ENCODE data around the gene DIO1. TPM values are rescaled to one million over a fixed set of nuclear protein-coding genes. Genes with fewer than 3 reads are reported as not detected.

DIO1 gene
- total RNA-seq, 1 donor from 2014 or later = 1.3 TPM

DNA sequence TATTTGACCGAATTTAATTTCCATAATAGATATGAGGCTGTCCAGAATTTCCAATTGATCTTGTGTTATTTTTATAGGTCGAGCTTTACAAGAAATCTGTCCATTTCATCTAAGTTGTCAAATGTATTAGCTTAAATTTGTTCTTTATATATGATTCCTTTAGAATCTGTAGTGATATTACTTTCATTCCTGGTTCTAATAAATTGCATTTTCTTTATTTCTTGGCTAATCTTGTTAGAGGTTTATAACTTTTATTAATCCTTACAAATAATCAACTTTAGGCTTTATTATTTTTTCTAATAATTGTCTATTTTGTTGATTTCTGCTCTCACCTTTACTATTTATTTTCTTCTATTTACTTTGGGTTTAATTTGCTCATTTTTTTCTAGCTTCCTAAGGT lies 37.5 kb downstream of the DIO1 start:
- H3K4me1 Mint-ChIP-seq (ENCODE audit: low read depth) = no peaks in the 10 kb centered on the region
- TF ChIP-seq, protein P1, sequence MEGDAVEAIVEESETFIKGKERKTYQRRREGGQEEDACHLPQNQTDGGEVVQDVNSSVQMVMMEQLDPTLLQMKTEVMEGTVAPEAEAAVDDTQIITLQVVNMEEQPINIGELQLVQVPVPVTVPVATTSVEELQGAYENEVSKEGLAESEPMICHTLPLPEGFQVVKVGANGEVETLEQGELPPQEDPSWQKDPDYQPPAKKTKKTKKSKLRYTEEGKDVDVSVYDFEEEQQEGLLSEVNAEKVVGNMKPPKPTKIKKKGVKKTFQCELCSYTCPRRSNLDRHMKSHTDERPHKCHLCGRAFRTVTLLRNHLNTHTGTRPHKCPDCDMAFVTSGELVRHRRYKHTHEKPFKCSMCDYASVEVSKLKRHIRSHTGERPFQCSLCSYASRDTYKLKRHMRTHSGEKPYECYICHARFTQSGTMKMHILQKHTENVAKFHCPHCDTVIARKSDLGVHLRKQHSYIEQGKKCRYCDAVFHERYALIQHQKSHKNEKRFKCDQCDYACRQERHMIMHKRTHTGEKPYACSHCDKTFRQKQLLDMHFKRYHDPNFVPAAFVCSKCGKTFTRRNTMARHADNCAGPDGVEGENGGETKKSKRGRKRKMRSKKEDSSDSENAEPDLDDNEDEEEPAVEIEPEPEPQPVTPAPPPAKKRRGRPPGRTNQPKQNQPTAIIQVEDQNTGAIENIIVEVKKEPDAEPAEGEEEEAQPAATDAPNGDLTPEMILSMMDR (IDR thresholded peaks at IDR 0.05; ENCODE audit: unreplicated experiment) = no peak
- no peak for DNase-seq (ENCODE audit: low spot score, unreplicated experiment)
- peaks cover 32% of the 10 kb centered on the region for H3K36me3 Mint-ChIP-seq (ENCODE audit: insufficient read depth)
- no peak overlapping the region for H3K4me3 Mint-ChIP-seq (ENCODE audit: low read depth)
- no peaks in the 10 kb centered on the region for H3K27me3 Mint-ChIP-seq
- H3K9me3 Mint-ChIP-seq (ENCODE audit: low read depth) = peaks cover 3% of the 10 kb centered on the region
- no peak overlapping the region for H3K27ac Mint-ChIP-seq

DNA sequence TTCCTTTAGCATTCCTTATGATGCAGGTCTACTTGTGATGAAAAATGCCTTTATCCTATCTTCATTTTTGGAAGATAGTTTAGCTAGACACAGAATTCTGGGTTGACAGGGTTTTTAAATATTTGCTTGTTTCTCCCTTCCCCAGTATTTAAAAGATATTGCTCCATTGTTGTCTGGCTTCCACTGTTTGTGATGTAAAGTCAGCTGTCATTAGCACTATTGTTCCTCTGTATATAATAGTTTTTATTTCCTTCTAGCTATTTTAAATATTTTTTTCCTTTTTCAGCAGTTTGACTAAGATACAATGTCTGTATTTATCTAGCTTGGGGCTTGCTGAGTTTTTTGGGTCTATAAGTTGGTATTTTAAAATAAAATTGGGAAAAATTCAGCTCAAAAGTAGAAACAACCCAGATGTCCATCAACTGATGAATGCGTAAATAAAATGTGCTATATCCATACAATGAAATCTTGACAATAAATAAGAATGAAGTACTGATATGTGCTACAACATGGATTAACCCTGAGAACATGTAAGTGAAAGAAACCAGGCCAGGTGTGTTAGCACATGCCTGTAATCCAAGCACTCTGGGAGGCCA lies 40.3 kb downstream of the DIO1 start:
- H3K36me3 Mint-ChIP-seq (ENCODE audit: insufficient read depth) = peaks cover 39% of the 10 kb centered on the region
- no peak for DNase-seq (ENCODE audit: low spot score, unreplicated experiment)
- no peaks in the 10 kb centered on the region for H3K27me3 Mint-ChIP-seq
- H3K9me3 Mint-ChIP-seq (ENCODE audit: low read depth) = peaks cover 3% of the 10 kb centered on the region
- no peak overlapping the region for H3K27ac Mint-ChIP-seq
- no peaks in the 10 kb centered on the region for H3K4me1 Mint-ChIP-seq (ENCODE audit: low read depth)
- TF ChIP-seq, protein P1 (IDR thresholded peaks at IDR 0.05; ENCODE audit: unreplicated experiment) = no peak
- H3K4me3 Mint-ChIP-seq (ENCODE audit: low read depth) = no peak overlapping the region

DNA sequence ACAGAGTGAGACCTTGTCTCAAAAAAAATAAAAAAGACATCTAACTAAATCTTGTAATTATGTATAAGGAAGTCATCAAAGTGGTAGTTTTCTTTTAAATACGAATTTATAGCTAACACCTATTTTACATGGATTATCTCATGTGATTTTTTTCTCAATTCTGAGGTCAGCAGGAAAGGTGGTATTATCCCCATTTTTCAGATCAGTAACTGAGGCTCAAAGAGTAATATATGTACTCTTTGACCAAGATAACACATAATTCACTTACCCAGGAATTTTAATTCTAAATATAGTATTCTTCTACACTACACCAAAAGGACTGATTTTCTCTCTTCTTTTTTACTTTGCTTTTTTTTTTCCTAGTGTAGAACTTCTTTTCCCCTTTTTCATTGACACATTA lies 42.4 kb downstream of the DIO1 start:
- no peak for DNase-seq (ENCODE audit: low spot score, unreplicated experiment)
- Mint-ChIP-seq H3K9me3 (ENCODE audit: low read depth) (peaks cover 3% of the 10 kb centered on the region), H3K27me3 (no peaks in the 10 kb centered on the region), H3K27ac (no peak overlapping the region), H3K4me1 (ENCODE audit: low read depth) (peaks cover 2% of the 10 kb centered on the region), H3K4me3 (ENCODE audit: low read depth) (no peak overlapping the region), H3K36me3 (ENCODE audit: insufficient read depth) (peaks cover 37% of the 10 kb centered on the region)
- TF ChIP-seq, protein P1 (IDR thresholded peaks at IDR 0.05; ENCODE audit: unreplicated experiment) = no peak

DNA sequence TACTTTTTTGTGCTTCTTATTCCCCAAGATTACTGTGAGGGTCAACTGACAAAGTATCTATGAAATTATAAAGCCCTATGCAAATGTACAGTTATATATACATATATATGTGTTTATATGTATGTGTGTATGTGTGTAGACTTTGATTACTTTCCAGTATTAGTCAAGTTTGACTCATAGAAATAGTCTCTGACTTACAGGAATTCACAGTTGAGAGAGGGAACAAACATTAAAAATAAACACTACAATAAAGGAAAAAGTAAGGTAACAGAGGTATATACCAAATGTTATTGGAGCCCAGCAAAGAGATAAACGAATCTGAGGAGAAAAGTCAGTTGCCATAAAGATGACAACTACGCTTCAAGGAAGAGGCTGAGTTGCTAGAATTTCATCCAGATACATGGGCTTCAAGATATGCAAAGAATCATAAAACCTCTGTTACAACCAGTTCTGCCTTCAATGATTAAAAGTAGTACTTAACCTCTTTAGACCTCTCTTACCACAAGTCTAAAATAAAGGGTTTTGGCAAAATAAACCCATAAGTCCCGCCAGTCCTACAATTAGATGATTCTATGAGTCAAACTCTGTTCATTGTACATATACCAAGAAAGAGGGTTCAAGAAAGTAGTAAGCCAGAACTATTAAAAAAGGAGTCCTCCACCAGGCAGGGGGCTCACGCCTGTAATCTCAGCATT lies 44.3 kb downstream of the DIO1 start:
- no peaks in the 10 kb centered on the region for H3K27me3 Mint-ChIP-seq
- TF ChIP-seq, protein P1 (IDR thresholded peaks at IDR 0.05; ENCODE audit: unreplicated experiment) = no peak
- H3K9me3 Mint-ChIP-seq (ENCODE audit: low read depth) = peaks cover 3% of the 10 kb centered on the region
- peaks cover 2% of the 10 kb centered on the region for H3K4me1 Mint-ChIP-seq (ENCODE audit: low read depth)
- peaks cover 28% of the 10 kb centered on the region for H3K36me3 Mint-ChIP-seq (ENCODE audit: insufficient read depth)
- no peak overlapping the region for H3K4me3 Mint-ChIP-seq (ENCODE audit: low read depth)
- DNase-seq (ENCODE audit: low spot score, unreplicated experiment) = no peak
- H3K27ac Mint-ChIP-seq = no peak overlapping the region

DNA sequence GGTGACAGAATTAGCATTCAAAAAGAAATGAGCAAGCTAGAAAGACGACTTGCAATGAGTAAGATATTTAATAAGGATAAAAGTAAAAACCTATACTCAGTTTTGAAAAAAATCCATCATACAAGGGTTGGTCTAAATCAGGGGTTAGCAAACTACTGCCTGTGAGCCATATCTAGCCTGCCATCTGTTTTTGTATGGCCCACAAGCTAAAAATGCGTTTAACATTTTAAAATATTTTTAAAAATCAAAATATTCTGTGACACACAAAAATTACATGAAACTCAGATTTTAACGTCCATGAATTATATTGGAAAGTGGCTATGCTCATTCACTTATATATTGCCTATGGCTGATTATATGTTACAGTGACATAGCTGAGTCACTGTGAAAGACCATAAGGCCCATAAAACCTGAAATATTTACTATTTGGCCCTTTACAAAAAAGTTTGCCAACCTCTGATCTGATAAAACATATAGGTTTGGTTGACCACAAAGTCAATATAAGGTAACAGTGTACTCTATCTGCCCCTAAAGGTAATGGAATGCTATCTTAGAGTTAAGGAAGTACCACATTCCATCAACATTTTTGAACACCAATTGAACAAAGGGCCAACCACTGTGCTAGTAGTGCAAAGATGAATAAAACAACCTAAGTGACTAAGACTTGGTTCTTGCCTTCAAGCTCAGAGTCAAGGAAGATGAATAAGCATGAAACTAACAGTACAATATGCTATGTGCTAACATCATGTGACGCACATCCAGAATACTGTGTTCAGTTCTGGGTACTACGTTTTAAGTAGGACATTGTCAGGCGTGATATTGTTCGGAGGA lies 48.4 kb downstream of the DIO1 start:
- no peaks in the 10 kb centered on the region for H3K9me3 Mint-ChIP-seq (ENCODE audit: low read depth)
- H3K4me1 Mint-ChIP-seq (ENCODE audit: low read depth) = peaks cover 14% of the 10 kb centered on the region
- TF ChIP-seq, protein P1 (IDR thresholded peaks at IDR 0.05; ENCODE audit: unreplicated experiment) = no peak
- H3K36me3 Mint-ChIP-seq (ENCODE audit: insufficient read depth) = peaks cover 6% of the 10 kb centered on the region
- H3K27me3 Mint-ChIP-seq = no peaks in the 10 kb centered on the region
- no peak for DNase-seq (ENCODE audit: low spot score, unreplicated experiment)
- H3K4me3 Mint-ChIP-seq (ENCODE audit: low read depth) = no peak overlapping the region
- H3K27ac Mint-ChIP-seq = no peak overlapping the region
